ENCODE measurements around the gene ARHGAP26.
"Not testable (repeated sequence)": the region's sequence is repeated elsewhere in the genome, so short reads cannot be mapped to it uniquely, and the experiment has no call there.

ARHGAP26 gene

DNA sequence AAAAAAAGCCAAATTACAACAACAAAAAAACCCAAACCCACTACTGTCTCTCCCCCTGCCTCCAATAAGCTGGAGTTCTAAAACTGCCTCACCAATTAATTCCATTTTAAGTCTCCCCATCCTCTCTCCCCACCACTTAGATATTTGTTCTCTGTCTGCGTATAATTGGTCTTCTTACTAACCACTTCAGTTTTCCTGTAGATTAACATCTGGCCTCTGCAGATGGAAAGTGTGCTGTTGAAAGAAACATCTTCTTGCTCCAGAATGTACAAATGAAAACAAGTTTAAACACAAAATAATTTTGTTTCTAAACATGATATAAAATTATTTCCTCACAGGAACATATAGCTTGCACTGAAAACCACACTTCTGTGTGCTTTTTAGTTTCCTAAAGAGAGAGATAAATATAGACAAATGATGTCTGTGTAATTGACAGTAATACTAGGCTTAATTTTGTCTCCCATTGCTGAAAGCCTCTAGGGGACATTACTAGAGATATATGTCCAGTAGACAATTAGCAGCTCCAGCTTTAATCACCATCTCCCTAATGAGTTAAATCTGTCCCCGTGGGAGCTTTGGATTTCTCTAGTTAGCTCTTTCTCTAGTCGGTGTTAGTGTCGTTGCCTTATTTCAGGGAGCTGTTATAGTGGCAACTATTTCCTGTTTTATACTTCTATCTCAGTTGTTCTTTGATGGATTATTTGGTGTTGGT, 164.0 kb downstream of the ARHGAP26 start:
- no peak for DNase-seq (ENCODE audit: low spot score)

DNA sequence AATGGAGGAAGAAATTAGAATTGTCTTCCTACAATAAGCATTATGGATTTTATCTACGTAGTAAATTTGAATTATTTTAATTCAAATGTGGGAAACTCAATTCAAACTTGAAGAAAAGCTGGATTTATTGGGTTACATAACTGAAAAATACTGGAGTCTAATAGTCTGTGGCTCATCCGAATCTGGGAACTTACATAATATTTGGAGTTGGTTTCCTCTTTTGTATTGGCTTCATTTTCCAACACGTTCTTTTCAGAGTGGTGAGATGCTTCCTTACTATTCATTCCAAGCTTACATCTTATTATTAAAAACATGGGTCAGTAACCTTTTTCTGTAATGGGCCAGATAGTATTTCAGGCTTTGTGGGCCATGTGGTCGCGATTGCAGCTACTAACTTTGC, 164.8 kb downstream of the ARHGAP26 start:
- DNase-seq (ENCODE audit: low spot score) = no peak

DNA sequence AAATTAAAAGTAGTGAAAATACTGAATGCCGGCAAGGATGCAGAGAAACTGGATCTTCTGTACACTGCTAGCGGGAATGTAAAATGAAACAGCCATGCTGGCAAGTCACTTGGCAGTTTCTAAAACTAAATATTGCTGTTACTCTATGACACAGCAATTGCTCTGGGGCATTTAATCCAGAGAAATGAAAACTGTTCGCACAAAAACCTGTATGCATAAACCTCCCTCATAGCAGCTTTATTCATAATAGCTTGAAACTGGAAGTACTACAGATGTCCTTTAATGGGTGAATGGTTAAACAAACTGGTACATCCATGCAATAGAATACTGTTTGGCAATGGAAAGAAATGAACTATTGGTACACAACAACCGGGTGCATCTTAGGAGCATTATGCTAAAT, 167.2 kb downstream of the ARHGAP26 start:
- no peak for DNase-seq (ENCODE audit: low spot score)

DNA sequence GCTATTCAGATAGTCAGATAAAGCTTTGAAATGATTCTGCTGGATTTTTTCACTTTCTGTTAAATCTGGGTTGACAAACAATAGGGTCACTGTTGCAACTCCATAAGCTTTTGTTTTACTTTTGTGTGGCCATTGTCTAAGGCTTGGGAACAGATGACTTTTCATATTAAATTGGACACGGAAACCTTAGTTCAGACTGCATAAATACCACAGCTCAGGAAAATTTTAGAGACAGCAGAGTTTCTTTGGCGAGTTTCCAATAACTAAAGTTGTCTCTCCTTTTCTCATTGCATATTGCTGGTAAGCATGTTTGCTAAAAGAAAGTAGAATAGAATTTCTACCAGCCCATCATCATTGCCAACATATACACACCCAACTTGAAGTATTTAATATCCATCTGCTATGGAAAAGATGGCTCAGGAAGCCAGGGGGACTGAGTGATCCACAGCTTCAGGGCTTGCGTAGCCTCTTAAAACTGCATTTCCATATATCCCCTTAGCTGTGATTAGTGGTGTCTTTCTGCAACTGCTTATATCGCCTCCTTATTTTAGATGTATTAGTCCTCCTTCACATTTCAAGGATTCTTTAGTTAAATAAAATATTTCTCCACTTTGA, 168.2 kb downstream of the ARHGAP26 start:
- no peak for DNase-seq (ENCODE audit: low spot score)

DNA sequence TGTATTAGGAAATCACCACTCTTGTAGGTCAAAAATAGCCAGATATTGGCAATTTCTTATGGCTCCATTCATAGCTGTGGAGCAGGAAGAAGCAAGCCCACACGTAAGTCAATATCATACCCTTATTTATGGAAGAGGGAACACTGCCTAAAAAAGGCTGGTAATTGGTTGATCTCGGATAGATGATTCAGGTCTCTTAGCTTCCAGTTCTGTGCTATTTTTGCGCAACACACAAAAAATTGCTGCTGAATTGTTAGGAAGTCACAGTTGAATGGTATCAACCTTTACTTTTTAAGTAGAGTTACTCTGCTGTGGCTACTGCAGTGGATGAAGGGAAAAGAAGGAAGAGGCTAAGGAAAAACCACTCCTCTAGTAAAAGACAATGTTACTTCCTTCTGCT, 168.8 kb downstream of the ARHGAP26 start:
- DNase-seq (ENCODE audit: low spot score) = no peak

DNA sequence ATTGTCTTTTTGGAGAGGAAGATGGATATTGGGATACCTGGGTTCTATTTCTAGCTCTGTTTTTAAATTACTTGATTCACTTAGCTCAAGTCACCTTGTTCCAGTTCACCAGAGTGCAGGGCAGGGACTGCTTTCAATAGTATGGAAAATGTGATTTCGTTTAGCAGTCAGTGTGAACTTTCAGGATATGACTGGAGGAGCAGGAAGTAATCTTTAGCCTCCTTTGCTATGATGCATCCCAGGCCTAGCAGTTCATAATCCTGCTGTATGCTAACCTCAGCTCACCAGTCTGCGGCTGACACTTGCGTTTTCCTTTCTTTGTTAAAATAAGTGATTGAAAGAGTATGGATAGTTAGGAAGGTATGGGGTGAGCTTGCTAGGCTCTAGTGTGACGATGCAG, 169.7 kb downstream of the ARHGAP26 start:
- DNase-seq (ENCODE audit: low spot score) = no peak

DNA sequence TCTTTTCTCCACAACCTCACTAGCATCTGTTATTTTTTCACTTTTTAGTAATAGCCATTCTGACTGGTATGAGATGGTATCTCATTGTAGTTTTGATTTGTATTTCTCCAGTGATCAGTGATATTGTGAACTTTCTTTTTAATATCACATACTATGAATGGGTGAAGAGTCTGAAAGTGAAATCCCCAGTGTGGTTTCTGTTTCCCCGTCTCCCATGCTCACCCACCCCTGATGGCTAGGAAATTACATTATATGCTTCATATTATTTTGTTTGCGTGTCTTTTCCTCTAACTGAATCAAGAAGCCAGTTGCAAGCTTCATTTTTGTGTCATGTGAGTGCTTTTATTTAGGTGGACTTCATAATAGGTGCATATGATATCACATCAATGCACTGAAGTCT, 171.1 kb downstream of the ARHGAP26 start:
- DNase-seq (ENCODE audit: low spot score) = no peak

DNA sequence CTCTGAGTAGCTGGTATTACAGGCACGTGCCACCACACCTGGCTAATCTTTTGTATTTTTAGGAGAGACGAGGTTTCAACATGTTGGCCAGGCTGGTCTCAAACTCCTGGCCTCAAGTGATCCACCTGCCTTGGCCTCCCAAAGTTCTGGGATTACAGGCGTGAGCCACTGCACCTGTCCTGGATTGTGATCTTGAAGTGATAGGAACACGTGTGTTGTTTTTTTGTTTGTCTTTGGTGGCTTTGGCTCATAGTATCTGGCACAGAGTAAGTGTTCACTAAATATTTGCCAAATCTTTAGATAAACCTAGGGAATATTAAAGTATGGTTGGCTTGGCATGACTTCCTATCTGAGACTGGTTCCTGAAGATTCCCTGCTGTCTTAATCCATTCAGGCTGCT, 172.7 kb downstream of the ARHGAP26 start:
- no peak for DNase-seq (ENCODE audit: low spot score)

DNA sequence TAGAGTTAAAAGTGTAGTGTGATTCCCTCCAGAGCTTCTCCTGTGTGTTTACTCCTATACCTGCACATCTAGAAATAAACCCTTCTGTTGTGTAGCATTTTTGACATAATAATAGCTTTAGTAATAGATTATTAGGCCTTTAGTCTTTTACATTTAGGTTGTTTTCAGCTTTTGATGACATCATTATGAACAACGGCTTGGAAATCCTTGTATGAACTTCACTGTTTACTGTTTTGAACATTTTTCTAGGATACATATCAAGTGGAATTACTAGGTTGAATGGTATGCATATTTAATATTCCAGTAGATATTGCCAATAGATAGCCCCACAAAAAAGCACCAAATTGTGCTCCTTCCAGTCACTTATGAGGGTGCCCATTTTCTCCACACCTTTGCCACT, 174.0 kb downstream of the ARHGAP26 start:
- DNase-seq (ENCODE audit: low spot score) = no peak

DNA sequence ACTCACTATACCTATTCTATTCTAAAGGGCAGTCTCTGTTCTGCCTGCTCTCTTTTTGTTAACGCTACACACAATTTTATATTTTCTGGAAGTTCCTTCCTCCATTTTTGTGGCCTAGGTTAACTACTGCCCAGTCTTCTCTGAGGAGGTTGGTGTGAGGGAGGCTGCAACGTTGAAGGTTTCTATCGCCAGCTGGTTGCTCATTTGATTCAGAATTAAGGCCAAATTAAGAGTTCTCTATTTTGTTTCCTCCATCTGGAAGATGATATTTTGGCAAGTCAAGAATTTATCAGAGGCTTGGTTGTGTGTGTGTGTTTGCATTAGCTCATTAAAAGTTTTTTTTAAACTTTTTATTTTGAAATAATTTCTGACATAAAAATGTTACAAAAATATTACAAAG, 175.1 kb downstream of the ARHGAP26 start:
- no peak for DNase-seq (ENCODE audit: low spot score)

DNA sequence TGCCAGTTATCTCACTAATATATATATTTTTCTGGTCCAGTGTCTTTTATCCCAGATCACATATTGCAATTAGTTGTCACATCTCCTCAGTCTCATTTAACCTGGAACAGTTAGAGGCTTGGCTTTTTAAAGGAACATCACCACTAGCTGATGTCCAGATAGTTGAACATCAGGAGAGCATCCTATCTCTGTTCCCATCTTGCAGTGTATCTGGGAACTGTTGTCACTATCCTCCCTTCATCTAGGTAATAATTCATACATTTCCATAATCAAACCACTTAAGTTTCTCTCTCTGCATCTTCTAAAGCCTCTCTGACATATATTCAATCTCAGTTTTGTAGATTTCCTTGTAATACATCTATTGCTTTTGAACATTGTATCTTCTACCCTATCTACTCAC, 175.7 kb downstream of the ARHGAP26 start:
- no peak for DNase-seq (ENCODE audit: low spot score)

DNA sequence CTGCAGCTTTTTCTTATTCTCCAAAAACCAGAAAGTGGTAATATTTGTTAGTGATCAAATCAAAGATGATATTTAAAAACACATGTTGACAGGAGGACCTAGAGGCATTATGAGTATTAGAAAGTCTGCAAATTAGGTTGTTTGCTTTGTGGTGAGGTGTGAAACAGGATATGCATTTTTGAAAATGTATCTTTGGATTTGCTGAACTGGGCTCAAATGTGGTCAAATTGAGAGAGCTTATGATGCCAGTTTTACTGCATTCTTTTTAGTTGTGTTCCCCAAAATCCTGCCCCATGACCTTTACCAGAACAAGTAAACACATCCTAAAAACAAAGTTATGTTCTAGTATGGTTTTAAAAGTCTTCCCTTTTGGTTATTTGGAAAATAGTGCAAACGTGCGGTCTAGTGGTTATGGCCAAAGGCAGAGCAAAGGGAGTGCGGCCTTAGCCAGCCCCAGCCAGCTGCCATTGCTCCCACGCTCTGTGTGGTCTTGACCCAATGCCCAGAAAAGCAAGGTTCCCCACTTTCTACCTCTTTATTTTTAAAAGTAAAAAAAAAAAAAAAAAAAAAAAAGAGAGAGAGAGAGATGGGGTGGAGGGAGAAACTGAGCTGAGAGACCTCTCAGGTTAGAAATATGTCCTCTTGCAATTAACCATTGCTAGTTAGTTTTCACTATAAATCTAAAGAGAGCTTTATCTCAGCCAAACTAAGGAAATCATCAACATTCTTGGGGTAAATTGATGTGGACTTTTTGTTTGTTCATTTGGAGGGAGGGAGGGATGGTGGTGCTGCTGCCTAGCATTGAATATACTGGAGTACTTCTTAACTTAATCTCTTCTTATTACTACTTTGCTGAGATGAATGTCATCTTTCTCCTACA, 176.6 kb downstream of the ARHGAP26 start:
- no peak for DNase-seq (ENCODE audit: low spot score)

DNA sequence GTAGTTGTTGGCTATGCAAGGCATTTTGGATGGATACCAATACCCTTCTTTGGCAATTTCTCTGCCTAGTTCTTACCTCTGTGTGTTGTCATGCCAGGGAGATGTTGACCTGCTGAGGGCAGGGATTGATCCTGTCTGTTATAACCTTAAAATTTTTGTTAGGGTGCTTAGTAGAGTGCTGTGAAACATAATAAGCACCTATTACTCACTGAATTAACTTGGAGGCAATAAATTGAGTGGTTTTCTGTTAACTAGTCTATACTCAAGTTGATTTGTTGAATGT, 177.2 kb downstream of the ARHGAP26 start:
- no peak for DNase-seq (ENCODE audit: low spot score)

DNA sequence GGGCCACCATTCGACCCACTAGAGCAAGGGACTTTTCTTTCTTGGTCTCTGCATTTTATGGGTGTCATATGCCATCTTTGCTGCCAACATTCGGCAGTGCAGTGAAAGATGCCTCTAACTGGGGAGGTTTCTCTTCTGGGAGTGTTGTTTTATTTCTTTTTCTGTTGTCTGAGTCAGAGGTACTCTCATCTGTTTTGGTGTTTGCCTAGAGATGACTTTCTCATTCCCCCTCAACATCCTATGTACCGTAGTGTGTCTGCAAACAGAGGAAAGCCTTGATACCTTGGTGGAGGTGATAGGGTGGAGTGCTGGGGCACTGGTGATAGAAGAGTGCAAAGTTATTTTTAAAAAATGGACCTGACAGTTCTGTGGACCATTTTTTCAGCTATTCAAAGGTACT, 182.1 kb downstream of the ARHGAP26 start:
- no peak for DNase-seq (ENCODE audit: low spot score)

DNA sequence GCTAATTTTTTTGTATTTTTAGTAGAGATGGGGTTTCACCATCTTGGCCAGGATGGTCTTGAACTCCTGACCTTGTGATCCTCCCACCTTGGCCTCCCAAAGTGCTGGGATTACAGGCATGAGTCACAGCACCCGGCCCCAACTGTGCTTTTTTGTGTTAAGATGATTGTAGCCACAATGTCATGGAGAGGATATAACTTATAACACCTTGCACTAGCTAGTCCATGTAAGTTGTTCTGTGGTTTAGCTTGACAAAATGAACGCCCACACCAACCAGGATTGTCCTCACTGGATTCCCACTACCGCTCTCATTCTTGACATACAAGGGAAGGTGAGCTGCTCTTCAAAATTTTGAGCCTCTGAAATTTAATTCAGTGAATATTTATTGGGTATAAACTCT, 182.7 kb downstream of the ARHGAP26 start:
- DNase-seq (ENCODE audit: low spot score) = not testable (repeated sequence)

DNA sequence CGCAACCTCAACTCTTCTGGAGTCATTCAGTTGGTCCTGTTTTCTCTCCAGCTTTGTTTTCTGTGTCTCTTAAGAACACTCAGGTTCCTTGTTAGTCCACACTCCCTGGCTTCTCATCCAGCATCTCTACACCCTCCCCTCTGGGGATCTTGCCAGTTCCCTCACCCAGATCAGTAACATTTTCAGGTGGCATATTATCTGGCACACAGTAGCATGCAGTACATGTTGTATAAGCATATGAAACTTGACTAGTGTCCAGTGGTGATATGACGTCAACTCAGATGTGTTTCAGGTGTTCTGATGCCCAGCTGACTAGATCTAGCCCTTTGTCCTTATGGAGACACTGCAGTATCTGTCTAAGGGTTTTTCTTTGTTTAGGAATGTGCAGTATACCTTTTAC, 184.3 kb downstream of the ARHGAP26 start:
- DNase-seq (ENCODE audit: low spot score) = no peak

DNA sequence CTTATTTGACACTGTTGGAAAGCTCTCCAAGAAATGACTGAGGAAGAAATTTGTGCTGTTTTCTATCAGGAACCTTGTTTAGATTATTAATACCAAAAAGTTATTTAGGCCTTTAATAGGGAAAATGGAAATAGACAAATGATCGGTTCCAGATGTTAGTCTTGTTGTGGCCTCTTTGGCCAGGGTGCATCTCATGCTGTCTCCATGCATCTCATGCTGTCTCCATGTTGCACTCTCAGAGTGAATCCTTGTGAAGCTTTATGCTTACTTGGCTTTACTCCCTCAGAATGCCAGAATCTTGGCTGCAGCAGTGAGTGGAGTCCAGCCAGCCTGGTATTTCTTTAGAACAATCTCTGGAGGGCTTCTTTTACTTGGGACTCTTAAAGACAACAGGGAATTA, 185.5 kb downstream of the ARHGAP26 start:
- no peak for DNase-seq (ENCODE audit: low spot score)

DNA sequence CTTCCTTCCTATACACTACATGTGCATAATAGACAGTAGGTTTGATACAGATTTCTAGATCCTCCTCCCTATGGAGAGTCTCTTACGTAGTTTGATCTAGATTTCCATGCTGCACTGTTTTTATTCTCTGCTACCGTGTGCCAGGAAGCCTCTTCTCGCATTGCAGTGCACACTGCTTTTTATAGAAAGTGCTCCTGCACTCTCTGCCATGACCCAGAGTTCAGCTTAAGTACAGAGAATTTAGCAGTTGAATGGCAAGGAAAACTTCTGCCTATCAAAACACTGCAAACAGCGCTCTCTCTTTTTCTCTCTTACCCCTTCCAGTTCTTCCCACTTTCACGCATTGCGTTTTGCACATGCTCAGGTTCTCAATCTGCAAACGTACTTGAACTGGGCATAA, 187.4 kb downstream of the ARHGAP26 start:
- DNase-seq (ENCODE audit: low spot score) = no peak

DNA sequence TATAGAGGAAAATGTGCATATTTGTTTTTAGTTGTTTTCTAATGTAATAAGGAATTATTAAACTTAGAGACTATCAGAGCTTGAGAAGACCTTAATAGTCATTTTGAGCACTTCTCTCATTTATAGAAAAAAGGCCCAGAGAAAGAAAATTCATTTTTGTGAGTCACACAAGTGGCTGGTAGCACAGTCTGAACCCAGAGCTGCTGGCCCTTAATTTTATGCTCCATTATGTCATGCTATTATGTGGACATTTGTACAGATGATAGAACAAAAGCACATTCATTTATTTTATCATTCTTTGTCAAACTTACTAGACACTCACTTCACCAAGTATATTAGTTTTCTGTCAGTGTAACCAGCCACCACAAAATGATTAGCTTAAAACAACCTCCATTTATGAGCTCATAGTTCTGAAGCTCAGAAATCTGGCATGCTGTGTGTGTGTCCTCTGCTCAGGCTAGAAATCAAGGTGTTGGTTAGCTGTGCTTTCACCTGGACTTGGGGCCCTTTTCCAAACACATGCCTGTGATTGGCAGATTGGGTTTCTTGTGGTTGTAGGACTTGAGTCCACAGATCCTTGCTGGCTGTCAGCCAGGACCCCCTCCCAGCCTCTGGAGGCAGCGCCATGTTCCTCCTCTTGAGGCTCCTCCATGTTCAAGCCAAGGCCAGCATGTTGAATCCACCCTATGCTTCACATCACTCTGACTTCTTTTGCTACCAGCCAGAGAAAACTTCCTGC, 188.9 kb downstream of the ARHGAP26 start:
- no peak for DNase-seq (ENCODE audit: low spot score)

DNA sequence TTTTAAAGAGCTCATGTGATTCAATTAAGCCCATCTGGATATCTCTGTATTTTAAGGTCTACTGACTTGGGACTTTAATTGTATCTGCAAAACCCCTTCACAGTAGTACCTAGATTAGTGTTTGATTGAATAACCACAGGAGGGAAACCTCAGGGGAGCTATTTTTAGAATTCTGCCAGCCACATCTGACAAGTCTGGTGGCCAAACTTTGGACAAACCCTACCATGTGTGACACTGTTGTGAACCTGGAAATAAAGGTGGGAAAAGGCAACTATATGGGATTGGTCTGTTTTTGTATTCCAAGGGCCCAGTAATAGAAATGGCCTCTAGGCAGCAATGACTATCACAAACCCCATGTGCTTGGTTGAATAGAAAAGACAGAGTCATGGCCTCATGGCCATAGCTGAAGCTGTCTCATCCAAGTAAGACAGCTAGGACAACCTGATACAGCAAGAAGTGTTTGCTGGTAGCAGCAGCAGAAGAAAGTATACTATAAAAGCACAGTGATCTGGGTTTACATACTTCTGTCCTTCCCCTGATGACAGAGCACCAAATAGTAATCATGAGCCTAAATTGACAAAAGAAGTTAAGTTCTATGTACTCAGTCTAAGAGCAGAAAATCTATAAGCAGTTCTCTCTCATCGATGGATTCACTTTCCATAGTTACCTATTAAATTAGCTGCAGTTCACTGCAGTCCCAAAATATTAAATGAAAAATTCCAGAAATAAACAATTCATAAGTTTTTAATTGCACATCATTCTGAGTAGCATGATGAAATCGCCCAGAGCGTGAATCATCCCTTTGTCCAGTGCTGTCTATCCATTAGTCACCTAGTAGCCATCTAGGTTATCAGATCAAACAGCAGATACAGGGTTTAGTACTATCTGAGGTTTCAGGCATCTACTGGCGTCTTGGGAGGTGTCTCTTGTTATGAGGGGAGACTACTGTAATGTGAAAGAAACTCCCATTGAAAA, 189.8 kb downstream of the ARHGAP26 start:
- peak; percentile 56 for DNase-seq (ENCODE audit: low spot score)

DNA sequence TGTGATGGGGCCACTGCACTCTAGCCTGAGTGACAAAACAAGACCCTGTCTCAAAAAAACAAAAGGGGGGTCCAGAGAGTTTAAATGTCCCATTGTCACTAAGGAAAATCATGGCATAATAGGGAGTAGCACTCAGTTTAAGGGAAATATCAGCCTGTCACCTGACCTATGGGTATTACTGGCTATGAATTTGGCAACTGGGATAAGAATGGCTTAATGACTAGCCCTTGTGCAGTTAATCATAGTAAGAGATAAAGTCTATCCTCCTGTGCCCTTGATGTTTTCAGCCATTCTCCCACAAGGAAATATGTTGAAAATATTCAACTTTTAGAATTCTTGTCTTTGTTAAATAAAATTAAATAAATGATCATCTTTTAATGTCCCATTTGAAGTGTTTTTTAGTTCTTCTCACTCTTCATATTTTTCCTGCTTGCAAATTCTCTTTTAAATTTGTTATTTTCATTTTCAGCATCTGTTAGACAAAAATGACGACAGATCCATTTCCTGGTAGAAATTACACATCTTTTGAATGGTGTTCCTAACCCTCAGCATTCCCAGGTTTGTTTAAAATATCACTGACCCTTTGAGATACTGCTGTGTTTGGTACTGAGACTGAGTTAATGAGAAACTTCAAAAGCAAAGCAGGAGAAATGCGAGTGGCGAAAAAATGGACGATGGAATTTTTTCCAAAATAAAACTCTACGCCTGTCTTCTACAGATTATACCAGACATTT, 191.4 kb downstream of the ARHGAP26 start:
- DNase-seq (ENCODE audit: low spot score) = no peak
